HG03108 (cell line): ENCODE results near the gene PAX7.

Source experiments
- ATAC-seq: cut with Tn5 transposase; IDR thresholded peaks from one replicate; pipeline ENCODE4 v1.9.1; 2021; ENCODE audit warnings: moderate library complexity; ENCODE audit not compliant: unreplicated experiment

The PAX7 gene

GRCh38 chr1:18787825-18788385, 157.3 kb downstream of the PAX7 start:
- no peak for ATAC-seq

- no peak for ATAC-seq
Observed at GRCh38 chr1:18789246-18789645, 158.6 kb downstream of the PAX7 start.

- ATAC-seq, result no peak
Observed at GRCh38 chr1:18792747-18793146, 162.1 kb downstream of the PAX7 start.

GRCh38 chr1:18793164-18793563, 162.5 kb downstream of the PAX7 start:
- ATAC-seq, result no peak

- no peak for ATAC-seq
Observed at GRCh38 chr1:18794051-18794450, 163.4 kb downstream of the PAX7 start.

- no peak for ATAC-seq
Observed at GRCh38 chr1:18794561-18794960, 163.9 kb downstream of the PAX7 start.

- ATAC-seq, result no peak
Observed at GRCh38 chr1:18795002-18795689, 164.5 kb downstream of the PAX7 start.

GRCh38 chr1:18796950-18797349, 166.3 kb downstream of the PAX7 start:
- ATAC-seq, result no peak
